GM10266 (cell line): ENCODE measurements around the gene TPST1.

Experiments used
- DNase-seq: peaks from one replicate; pipeline ENCODE4 v3.0.0; 2012; ENCODE audit errors: extremely low spot score
- TF ChIP-seq, protein P1 (sequence below): IDR thresholded peaks from 2 replicates; pipeline ENCODE4 v1.5.1; 2012; ENCODE audit warnings: mild to moderate bottlenecking, low read depth; ENCODE audit not compliant: control insufficient read depth, insufficient read depth; ENCODE audit errors: missing control alignments

Gene TPST1

DNA sequence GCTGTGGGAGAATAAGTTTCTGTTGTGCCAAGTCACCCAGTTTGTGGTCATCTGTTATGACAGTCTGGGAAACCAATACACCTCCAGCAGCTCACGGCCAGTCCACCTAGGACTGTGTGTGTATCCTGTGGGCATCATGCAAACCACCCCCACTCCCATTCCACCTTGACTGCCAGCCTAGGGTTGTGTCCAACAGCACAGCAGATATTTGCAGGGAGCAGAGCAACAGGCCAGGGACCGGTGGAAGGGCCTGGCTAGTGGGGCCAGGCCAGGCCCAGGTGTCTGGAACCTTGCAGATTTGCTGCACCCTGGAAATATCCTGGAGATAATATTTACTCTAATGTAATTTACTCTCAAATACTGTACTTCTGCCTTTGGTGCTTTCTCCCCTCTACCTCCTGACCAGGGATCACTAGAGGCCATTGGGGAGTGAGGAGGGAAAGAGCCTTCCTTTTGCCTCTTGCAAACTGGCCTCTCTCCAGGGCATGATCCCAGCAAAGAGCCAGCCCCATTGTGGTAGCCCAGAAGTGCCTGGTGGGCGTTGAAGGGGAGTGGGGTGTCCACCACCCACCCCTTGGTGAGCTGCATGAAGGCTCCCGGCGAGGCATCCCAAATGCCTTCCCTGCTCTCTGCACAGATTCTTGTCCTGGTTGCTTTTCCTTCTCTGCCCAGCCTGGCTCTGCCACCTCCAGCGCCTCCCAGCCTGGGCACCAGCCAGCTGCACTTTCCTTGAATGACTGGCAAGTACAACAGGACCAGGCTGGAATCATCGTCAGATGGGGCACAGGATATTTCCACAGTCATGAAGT lies 15.2 kb upstream of the TPST1 start:
- DNase-seq: no peak
- TF ChIP-seq, protein P1, sequence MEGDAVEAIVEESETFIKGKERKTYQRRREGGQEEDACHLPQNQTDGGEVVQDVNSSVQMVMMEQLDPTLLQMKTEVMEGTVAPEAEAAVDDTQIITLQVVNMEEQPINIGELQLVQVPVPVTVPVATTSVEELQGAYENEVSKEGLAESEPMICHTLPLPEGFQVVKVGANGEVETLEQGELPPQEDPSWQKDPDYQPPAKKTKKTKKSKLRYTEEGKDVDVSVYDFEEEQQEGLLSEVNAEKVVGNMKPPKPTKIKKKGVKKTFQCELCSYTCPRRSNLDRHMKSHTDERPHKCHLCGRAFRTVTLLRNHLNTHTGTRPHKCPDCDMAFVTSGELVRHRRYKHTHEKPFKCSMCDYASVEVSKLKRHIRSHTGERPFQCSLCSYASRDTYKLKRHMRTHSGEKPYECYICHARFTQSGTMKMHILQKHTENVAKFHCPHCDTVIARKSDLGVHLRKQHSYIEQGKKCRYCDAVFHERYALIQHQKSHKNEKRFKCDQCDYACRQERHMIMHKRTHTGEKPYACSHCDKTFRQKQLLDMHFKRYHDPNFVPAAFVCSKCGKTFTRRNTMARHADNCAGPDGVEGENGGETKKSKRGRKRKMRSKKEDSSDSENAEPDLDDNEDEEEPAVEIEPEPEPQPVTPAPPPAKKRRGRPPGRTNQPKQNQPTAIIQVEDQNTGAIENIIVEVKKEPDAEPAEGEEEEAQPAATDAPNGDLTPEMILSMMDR: no peak

DNA sequence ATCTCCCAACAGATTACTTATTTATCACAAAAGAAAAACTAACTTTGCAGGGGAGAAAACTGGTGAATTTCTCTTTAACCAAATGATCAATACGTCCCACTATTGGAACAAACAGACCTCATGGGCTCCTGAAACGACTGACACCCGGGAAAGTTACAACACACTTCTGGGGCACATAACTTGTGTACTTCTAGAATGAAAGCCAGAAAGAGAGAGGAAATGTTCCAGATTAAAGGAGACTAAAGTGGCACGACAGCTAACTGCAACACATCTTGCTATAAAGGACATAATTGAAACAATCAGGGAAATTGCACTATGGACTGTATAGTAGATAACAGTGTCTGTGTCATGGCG lies 14.7 kb upstream of the TPST1 start:
- DNase-seq: no peak
- TF ChIP-seq, protein P1: no peak

DNA sequence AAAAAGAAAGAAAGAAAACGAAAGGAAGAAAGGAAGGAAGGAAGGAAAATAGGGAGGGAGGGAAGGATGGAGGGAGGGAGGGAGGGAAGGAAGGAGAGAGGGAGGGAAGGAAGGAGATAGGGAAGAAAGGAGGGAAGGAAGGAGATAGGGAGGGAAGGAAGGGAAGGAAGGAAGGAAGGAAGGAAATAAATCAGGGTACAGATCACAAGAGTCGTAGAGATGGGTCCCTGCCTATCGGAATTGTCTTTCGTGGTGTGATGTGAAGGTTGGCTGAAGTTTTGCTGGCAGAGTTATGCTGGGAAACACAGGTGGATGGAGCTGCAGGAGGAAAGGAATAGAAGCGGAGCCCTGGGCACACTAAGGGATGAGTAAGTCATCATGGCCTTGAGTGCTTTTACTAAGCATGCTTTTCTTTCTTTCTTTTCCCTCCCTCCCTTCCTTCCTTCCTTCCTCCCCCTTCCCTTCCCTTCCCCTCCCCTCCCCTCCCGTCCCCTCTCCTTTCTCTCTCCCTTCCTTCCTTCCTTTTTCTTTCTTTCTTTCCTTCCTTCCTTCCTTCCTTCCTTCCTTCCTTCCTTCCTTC lies 11.9 kb upstream of the TPST1 start:
- DNase-seq: no peak
- TF ChIP-seq, protein P1: no peak

GRCh38 chr7:66198469-66198868 lies 6.7 kb upstream of the TPST1 start:
- no peak for DNase-seq
- TF ChIP-seq, protein P1: no peak

DNA sequence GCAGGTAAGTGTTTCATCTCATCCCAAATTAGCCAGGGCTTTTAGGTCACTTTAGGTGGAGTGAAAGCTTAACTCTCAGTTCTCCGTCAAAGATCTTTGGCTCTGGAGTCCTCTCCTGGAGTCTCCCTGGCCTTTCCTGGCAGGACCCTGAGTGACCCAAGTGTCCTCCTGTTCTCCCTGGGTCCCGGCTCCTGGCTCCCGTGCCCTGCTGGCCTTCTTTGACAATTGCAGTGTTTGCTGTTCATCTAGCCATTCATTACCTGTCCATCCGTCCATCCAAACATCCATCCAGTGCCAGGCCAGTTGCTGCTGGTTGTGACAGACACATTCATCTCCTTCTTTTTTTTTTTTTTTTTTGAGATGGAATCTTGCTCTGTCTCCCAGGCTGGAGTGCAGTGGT lies 6.2 kb upstream of the TPST1 start:
- TF ChIP-seq, protein P1: no peak
- DNase-seq: no peak

DNA sequence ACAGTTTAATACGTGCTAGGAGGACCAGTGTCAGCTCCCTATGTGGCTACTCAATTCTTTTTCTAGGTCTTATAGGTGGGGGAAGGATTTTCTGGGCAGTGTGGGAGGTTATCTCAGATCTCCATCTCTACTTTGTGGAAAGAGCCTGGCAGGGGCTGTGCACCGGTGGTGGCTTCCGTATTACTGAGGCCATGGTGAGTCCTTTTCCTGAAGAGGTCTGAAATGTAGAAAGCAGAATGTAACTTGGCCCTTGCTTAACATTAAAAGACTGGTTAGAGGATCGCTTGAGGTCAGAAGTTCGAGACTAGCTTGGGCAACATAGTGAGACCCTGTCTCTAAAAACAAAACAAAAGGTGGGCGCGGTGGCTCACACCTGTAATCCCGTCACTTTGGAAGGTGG lies 2.7 kb upstream of the TPST1 start:
- TF ChIP-seq, protein P1: no peak
- no peak for DNase-seq

DNA sequence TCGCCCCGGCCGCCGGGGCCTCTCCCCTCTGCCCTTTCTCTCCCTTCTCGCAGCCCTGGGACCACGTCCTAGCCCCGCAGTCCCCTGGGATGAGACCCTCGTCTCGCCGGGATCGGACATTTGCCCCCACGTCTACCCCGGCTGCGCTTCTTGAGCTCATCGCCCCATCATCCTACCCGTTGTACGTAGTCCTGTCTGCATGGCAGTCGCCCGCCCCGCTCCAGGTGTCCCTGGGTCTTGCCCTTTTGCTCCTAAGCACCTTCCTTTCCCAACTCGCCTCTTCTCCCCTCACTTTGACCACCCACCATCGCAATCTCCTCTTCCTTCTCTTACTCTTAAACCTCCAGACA lies 582 bp downstream of the TPST1 start:
- TF ChIP-seq, protein P1: no peak
- no peak for DNase-seq
